Measurements from ENCODE around the gene KCNIP4.

The KCNIP4 gene

GRCh38 chr4:21680326-21680898 lies 268.2 kb downstream of the KCNIP4 start:
- no peak for DNase-seq

- DNase-seq: no peak
Observed at GRCh38 chr4:21678711-21679110, 269.9 kb downstream of the KCNIP4 start.

- DNase-seq: no peak
Observed at GRCh38 chr4:21677173-21677572, 271.4 kb downstream of the KCNIP4 start.

- DNase-seq: no peak
Observed at GRCh38 chr4:21664355-21664754, 284.2 kb downstream of the KCNIP4 start.

- DNase-seq: no peak
Observed at GRCh38 chr4:21656832-21657231, 291.7 kb downstream of the KCNIP4 start.

GRCh38 chr4:21655031-21655430 lies 293.5 kb downstream of the KCNIP4 start:
- DNase-seq: no peak

GRCh38 chr4:21652508-21653231 lies 295.9 kb downstream of the KCNIP4 start:
- no peak for DNase-seq

GRCh38 chr4:21649391-21650090 lies 299.0 kb downstream of the KCNIP4 start:
- no peak for DNase-seq

- no peak for DNase-seq
Observed at GRCh38 chr4:21645776-21646175, 302.8 kb downstream of the KCNIP4 start.

GRCh38 chr4:21641696-21642095 lies 306.9 kb downstream of the KCNIP4 start:
- no peak for DNase-seq

GRCh38 chr4:21638171-21638725 lies 310.3 kb downstream of the KCNIP4 start:
- no peak for DNase-seq

- DNase-seq: no peak
Observed at GRCh38 chr4:21628916-21629610, 319.5 kb downstream of the KCNIP4 start.

- DNase-seq: no peak
Observed at GRCh38 chr4:21628116-21628670, 320.4 kb downstream of the KCNIP4 start.

GRCh38 chr4:21625447-21625846 lies 323.1 kb downstream of the KCNIP4 start:
- no peak for DNase-seq

GRCh38 chr4:21605006-21605405 lies 343.6 kb downstream of the KCNIP4 start:
- no peak for DNase-seq

- DNase-seq: no peak
Observed at GRCh38 chr4:21596521-21596920, 352.1 kb downstream of the KCNIP4 start.

GRCh38 chr4:21593671-21594001 lies 354.9 kb downstream of the KCNIP4 start:
- DNase-seq: no peak

- no peak for DNase-seq
Observed at GRCh38 chr4:21592970-21593670, 355.5 kb downstream of the KCNIP4 start.

- no peak for DNase-seq
Observed at GRCh38 chr4:21577056-21577455, 371.5 kb downstream of the KCNIP4 start.

GRCh38 chr4:21571100-21571499 lies 377.5 kb downstream of the KCNIP4 start:
- no peak for DNase-seq

- no peak for DNase-seq
Observed at GRCh38 chr4:21569638-21570037, 378.9 kb downstream of the KCNIP4 start.

- DNase-seq: no peak
Observed at GRCh38 chr4:21555083-21555482, 393.5 kb downstream of the KCNIP4 start.

Data from SHP77 (cell line).